ENCODE measurements around the gene GM2A.

The GM2A gene

GRCh38 chr5:151243127-151243526 is 9.9 kb upstream of the GM2A start:
- H3K4me3 ChIP-seq (replicated peaks; ENCODE audit: low read depth, low read length) = no peak overlapping the region
- no peaks in the 10 kb centered on the region for H3K27me3 ChIP-seq (replicated peaks; ENCODE audit: control insufficient read depth, insufficient read depth, low read length)
- TF ChIP-seq CTCF (IDR thresholded peaks at IDR 0.05; ENCODE audit: insufficient read depth, low read length, poor library complexity, severe bottlenecking) = no peak
- no peaks in the 10 kb centered on the region for H3K36me3 ChIP-seq (ENCODE audit: control insufficient read depth, insufficient read depth, low read length)
- DNase-seq (ENCODE audit: extremely low read depth, insufficient read length) = no peak

DNA sequence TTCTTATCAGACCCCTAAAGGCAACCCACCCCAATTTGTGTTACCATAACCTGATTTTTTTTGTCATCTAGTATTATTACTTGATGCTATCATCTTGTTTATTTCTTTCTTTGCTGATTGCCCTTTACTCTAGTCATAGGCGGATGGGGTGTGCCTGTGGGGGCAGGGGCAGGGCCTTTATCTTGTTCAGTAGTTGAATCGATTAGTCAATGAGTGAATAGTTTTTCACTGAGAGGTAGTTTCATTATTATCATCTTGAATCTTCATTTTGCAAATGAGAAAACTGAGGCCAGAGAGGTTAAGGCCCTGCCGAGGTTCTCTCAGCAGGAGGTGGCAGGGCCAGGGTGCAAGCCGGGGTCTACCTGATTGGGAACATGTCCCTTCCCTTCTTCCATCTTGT is 9.4 kb upstream of the GM2A start:
- no peak for TF ChIP-seq CTCF (IDR thresholded peaks at IDR 0.05; ENCODE audit: insufficient read depth, low read length, poor library complexity, severe bottlenecking)
- no peaks in the 10 kb centered on the region for H3K27me3 ChIP-seq (replicated peaks; ENCODE audit: control insufficient read depth, insufficient read depth, low read length)
- no peak for DNase-seq (ENCODE audit: extremely low read depth, insufficient read length)
- H3K4me3 ChIP-seq (replicated peaks; ENCODE audit: low read depth, low read length) = no peak overlapping the region
- no peaks in the 10 kb centered on the region for H3K36me3 ChIP-seq (ENCODE audit: control insufficient read depth, insufficient read depth, low read length)

DNA sequence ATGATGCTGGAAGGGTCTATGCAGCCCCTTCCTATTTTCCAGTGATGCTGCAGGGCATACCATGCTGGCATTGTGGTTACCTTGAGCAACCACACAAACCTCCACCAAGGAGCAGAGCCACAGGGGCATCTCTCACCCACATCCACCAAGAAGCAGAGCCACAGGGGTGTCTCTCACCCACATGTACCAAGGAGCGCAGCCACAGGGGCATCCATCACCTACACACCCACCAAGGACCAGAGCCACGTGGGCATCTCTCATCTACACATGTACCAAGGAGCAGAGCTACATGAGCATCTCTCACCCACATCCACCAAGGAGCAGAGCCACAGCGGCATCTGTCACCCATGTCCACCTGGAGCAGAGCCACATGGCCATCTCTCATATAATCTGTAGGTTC is 8.8 kb upstream of the GM2A start:
- Histone ChIP-seq H3K36me3 (ENCODE audit: control insufficient read depth, insufficient read depth, low read length) (no peaks in the 10 kb centered on the region), H3K4me3 (replicated peaks; ENCODE audit: low read depth, low read length) (no peak overlapping the region), H3K27me3 (replicated peaks; ENCODE audit: control insufficient read depth, insufficient read depth, low read length) (no peaks in the 10 kb centered on the region)
- no peak for DNase-seq (ENCODE audit: extremely low read depth, insufficient read length)
- TF ChIP-seq CTCF (IDR thresholded peaks at IDR 0.05; ENCODE audit: insufficient read depth, low read length, poor library complexity, severe bottlenecking) = no peak

GRCh38 chr5:151245680-151246219 is 7.2 kb upstream of the GM2A start:
- Histone ChIP-seq H3K4me3 (replicated peaks; ENCODE audit: low read depth, low read length) (no peak overlapping the region), H3K36me3 (ENCODE audit: control insufficient read depth, insufficient read depth, low read length) (no peaks in the 10 kb centered on the region), H3K27me3 (replicated peaks; ENCODE audit: control insufficient read depth, insufficient read depth, low read length) (no peaks in the 10 kb centered on the region)
- no peak for DNase-seq (ENCODE audit: extremely low read depth, insufficient read length)
- TF ChIP-seq CTCF (IDR thresholded peaks at IDR 0.05; ENCODE audit: insufficient read depth, low read length, poor library complexity, severe bottlenecking) = no peak

DNA sequence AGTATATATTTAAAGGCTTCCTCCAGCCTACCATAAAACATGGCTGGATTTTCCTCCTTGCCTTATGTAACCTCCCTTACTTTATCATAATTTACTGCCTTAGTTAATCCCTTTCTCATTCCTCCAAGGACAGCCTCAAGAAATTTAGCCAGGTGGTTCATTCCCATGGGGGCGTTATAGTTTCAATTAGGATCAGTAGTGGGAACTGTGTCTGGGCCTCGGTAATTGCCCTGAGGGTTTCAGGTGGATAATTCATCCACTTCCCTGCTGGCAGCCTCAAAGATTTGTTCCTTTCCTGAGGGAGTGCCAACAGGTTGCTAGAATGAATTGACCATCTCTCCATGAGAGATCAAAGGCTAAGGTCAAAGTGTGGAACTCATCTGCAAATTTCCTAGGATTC is 4.3 kb upstream of the GM2A start:
- TF ChIP-seq CTCF (IDR thresholded peaks at IDR 0.05; ENCODE audit: insufficient read depth, low read length, poor library complexity, severe bottlenecking) = no peak
- no peak overlapping the region for H3K4me3 ChIP-seq (replicated peaks; ENCODE audit: low read depth, low read length)
- no peak for DNase-seq (ENCODE audit: extremely low read depth, insufficient read length)

GRCh38 chr5:151249281-151249680 is 3.7 kb upstream of the GM2A start:
- H3K4me3 ChIP-seq (replicated peaks; ENCODE audit: low read depth, low read length) = no peak overlapping the region
- no peaks in the 10 kb centered on the region for H3K27me3 ChIP-seq (replicated peaks; ENCODE audit: control insufficient read depth, insufficient read depth, low read length)
- no peaks in the 10 kb centered on the region for H3K36me3 ChIP-seq (ENCODE audit: control insufficient read depth, insufficient read depth, low read length)
- TF ChIP-seq CTCF (IDR thresholded peaks at IDR 0.05; ENCODE audit: insufficient read depth, low read length, poor library complexity, severe bottlenecking) = no peak
- no peak for DNase-seq (ENCODE audit: extremely low read depth, insufficient read length)

More for the DNA sequence above, 4.3 kb upstream of the GM2A start:
- no peaks in the 10 kb centered on the region for H3K27me3 ChIP-seq (replicated peaks; ENCODE audit: control insufficient read depth, insufficient read depth, low read length)
- no peaks in the 10 kb centered on the region for H3K36me3 ChIP-seq (ENCODE audit: control insufficient read depth, insufficient read depth, low read length)

All from GM06990 (cell line).